Kidney epithelial cell (primary cell): ENCODE measurements around the gene MYRIP. TPM values are rescaled to one million over a fixed set of nuclear protein-coding genes. Genes with fewer than 3 reads are reported as not detected.

Experiments used
- DNase-seq: peaks from one replicate; pipeline ENCODE4 v3.0.0-alpha.2; 2010; ENCODE audit warnings: low read depth
- H3K27me3 ChIP-seq: 2 replicates; pipeline ENCODE4 v1.6.0; 2011; ENCODE audit warnings: low read length; ENCODE audit not compliant: control insufficient read depth, insufficient read depth
- H3K36me3 ChIP-seq: 2 replicates; pipeline ENCODE4 v1.5.1; 2011; ENCODE audit warnings: low read length; ENCODE audit not compliant: control insufficient read depth, insufficient read depth
- H3K4me3 ChIP-seq: 2 replicates; pipeline ENCODE4 v1.5.1; 2011; ENCODE audit warnings: low read depth, mild to moderate bottlenecking, control low read depth, low read length
- total RNA-seq: library from RNA; depleted of rRNA; stranded (reverse); fragments of >200 nt; gene quantifications from 2 replicates; pipeline ENCODE4 v1.2.3, GENCODE V29; 2015
- TF ChIP-seq, protein P1 (sequence below): IDR thresholded peaks from 2 replicates; pipeline ENCODE4 v1.5.1; 2011; ENCODE audit warnings: mild to moderate bottlenecking, moderate library complexity, low read length, control low read depth, inconsistent platforms; ENCODE audit not compliant: insufficient read depth, poor library complexity, severe bottlenecking

The MYRIP gene
- total RNA-seq, 1 donor from 2014 or later: 0.04 TPM

DNA sequence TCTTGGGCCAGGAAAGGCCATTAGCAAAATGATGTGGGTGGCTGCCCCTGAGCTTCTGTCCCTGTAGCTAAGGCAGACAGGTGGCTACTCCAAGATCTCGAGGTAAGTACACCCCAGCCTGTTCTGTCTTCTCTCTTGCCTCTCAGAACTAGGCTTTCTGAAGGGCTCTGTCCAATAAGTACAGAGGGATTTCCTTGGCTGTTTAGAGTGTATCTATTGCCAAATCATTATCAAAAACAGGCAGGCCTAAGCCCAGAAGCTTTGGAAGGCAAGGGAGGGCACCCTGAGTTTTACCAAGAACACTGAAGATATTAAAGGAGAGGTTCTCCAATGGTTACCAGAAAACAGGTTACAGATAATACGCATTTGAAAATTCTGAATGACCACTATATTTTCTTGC, 156.6 kb downstream of the MYRIP start:
- no peaks in the 10 kb centered on the region for H3K27me3 ChIP-seq
- H3K4me3 ChIP-seq: no peak overlapping the region
- TF ChIP-seq, protein P1, sequence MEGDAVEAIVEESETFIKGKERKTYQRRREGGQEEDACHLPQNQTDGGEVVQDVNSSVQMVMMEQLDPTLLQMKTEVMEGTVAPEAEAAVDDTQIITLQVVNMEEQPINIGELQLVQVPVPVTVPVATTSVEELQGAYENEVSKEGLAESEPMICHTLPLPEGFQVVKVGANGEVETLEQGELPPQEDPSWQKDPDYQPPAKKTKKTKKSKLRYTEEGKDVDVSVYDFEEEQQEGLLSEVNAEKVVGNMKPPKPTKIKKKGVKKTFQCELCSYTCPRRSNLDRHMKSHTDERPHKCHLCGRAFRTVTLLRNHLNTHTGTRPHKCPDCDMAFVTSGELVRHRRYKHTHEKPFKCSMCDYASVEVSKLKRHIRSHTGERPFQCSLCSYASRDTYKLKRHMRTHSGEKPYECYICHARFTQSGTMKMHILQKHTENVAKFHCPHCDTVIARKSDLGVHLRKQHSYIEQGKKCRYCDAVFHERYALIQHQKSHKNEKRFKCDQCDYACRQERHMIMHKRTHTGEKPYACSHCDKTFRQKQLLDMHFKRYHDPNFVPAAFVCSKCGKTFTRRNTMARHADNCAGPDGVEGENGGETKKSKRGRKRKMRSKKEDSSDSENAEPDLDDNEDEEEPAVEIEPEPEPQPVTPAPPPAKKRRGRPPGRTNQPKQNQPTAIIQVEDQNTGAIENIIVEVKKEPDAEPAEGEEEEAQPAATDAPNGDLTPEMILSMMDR: no peak
- H3K36me3 ChIP-seq: no peaks in the 10 kb centered on the region
- DNase-seq: no peak

DNA sequence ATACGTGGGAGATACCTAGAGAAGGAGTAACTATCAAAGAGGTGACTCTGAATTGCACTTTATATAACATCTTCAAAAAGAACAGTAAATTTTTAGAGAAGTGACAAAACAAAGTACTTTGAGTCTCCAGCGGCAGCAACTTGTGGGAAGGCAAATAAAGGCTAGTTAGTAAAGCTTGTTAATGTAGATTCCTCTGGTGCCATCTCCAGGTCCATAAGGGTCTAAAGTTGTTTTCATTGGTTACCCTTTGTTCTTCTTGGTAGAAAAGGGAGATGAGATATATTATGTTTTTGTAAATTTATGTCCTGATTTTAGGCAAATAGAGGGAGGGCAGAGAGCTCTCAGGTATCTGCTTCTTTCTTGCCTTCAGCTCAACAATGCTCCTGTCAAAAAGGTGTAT, 161.6 kb downstream of the MYRIP start:
- TF ChIP-seq, protein P1: no peak
- DNase-seq: no peak
- H3K4me3 ChIP-seq: no peak overlapping the region
- no peaks in the 10 kb centered on the region for H3K27me3 ChIP-seq
- H3K36me3 ChIP-seq: no peaks in the 10 kb centered on the region

DNA sequence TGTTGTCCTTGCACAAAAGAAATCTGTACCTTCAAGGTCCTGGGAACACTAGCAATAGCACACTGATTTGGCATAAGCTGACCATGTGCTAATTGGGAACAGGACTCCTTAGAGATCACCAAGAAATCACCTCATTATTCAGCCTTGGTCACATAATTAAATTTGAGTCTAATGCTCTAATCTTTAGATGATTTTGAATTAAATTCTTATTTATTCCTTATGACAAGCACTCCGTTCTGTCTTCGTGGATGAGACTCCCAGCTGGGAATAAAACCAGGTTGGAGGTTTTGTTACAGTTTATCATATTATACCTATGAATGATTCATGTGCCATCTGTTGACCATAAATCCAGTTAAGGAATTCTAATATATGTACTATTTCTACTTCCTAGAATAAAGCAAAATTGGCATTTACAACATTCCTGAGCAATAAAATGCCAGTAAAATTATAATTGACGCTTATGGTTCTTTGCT, 162.2 kb downstream of the MYRIP start:
- TF ChIP-seq, protein P1: no peak
- no peak for DNase-seq

DNA sequence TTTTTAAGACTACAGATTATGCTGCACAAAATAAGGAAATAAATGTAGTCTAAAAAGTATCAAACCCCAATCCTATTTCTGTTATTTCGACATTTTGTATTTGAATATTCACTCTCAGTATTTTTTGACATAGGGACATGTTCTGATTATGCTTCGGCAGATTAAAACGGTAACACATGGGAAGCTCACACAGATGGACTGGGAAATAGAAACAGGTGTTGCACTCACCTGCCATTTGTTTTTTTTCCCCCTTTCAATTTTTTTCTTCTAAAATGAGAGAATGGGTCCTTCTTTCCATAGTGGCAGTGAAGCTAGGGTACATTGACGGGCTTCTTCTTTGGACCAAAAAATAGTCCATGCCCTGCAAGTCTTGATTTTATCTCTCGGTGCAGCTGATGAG, 163.1 kb downstream of the MYRIP start:
- H3K27me3 ChIP-seq: no peaks in the 10 kb centered on the region
- no peaks in the 10 kb centered on the region for H3K36me3 ChIP-seq
- TF ChIP-seq, protein P1: no peak
- no peak for DNase-seq
- H3K4me3 ChIP-seq: no peak overlapping the region

More for the DNA sequence above, 162.2 kb downstream of the MYRIP start:
- H3K36me3 ChIP-seq: no peaks in the 10 kb centered on the region
- no peak overlapping the region for H3K4me3 ChIP-seq
- no peaks in the 10 kb centered on the region for H3K27me3 ChIP-seq

DNA sequence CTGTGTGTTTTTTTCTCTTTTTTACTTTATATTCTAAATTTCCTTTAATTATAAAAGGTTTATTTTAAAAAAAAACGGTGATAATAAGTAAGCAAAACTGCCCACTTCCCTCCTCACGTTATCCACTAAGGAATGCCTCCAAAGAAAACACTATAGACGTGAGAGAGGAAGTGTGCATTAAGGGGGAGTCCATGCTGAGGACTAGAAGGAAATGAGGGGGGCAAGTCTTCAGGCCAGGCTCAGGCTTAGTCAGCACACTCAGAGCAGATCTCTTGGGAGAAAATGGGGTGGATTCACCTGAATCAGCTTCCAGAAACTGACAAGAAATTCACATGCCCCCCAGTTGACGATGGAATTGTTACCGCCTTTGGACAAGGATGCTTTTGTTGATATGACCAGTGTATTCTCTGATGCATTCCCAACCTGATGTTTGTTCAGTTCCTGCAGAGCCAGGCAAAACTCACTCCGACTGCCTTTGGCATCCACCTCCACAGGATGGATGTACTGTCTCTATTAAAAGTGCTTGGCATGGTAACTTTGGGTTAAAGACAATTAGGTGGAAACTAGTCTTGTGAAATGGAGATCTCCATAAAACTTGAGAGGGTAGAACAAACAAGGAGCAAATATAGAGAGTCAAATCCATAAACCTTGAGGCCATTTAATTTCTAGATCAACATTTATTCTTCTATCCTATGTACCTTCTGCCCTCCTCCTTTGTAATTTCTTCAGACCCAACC, 167.8 kb downstream of the MYRIP start:
- Histone ChIP-seq H3K36me3 (no peaks in the 10 kb centered on the region), H3K4me3 (no peak overlapping the region), H3K27me3 (no peaks in the 10 kb centered on the region)
- no peak for DNase-seq
- TF ChIP-seq, protein P1: no peak

DNA sequence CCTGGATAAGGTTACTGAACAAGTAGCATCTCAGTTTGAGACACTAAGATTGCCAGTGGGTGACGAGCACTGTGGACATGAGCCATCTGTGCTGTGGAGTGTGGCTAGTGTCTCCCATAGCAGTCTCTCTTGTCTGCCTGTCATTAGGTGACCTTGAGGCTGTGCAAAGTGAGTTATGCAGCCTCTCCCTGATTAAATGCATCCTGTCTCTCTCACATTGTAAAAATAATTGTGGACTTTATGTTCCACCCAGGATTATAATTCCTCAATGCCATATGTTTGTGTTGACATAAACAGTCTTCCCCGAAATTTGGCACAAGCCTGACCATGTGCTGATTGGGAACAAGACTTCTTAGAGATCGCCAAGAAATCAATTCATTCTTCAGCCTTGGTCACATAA, 168.9 kb downstream of the MYRIP start:
- Histone ChIP-seq H3K27me3 (no peaks in the 10 kb centered on the region), H3K36me3 (no peaks in the 10 kb centered on the region), H3K4me3 (no peak overlapping the region)
- no peak for DNase-seq
- TF ChIP-seq, protein P1: no peak
